Kasumi-1 (cell line): ENCODE data around the gene NCOR2.

Source experiments
- DNase-seq, 2 experiments: peaks; one replicate each; lab custom pipeline; 2025; lab: John Stamatoyannopoulos, UW

The NCOR2 gene

GRCh38 chr12:124566997-124567672, at the start of gene NCOR2:
NCOR2 (minus strand) TSS chr12:124567612; CDS start chr12:124495251, 72,361 bp downstream.
- peak; percentile 10 to 31 for DNase-seq

DNA sequence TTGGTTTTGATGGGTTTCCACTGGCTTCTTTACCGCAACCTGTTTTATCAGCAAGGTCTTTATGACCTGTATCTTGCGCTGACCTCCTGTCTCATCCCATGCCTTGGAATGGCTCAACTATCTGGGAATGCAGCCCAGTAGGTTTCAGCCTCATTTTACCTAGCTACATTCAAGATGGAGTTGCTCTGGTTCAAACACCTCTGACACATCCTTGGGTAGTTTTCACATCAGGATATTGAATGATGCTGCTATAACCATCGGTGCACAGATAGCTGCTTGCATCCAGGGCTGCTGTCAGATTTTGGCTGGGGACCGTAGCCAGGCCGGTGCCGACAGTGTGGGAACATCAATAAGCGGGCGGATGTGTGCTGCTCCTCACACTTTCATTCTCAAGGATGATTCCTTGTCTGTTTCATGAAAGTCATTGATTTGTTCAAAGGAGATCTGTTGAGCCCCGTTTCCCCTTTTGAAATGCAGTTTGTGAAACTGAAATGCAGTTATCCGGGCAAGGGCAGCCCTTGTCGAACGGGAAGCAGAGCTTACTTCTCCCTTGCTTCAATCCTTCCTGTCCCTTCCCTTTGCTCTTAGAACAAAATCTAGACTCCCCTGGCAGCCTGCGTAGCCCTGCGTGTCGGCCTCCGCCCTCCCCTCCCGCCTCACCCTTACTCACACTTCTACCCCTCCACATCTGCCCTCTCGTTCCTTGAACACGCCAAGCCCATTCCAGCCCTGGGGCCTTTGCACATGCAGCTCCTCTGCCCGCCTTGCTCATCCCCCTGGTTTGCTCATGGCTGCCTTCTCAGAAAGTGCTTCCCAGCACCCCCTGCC, 49.2 kb upstream of the NCOR2 start:
- DNase-seq, result peak; percentile 46 to 57

DNA sequence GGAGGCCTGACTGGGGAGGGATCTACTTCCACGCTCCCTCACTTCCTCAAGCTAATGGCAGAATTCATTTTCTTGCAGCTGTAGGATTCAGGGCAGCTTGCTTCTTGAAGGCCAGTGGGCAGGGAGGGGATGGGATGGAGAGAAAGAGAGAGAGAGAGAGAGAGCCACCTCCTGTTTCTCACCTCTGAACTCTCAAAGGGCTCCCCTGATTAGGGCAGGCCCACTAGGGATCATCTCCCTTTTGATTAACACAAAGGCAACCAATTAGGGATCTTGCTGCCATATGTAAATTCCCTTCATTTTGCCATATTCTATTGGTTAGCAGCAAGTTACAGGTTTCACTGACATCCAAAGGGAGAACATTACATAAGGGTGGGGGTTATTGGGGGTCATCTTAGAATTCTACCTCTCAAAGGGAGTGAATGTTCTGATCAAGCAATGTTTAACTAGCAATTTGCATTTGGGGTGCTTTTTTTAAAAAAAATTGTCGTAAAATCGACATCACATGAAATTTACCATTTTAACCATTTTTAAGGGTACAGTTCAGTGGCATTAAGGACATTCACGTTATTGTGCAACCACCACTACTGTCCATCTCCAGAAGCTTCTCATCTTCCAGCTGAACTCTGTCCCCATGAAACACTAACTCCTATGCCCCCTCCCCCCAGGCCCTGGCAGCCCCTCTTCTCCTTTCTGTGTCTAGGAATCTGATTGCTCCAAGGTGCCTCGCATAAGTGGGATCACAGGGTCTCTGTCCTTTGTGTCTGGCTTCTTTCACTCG, 47.3 kb upstream of the NCOR2 start:
- DNase-seq, result no peak

DNA sequence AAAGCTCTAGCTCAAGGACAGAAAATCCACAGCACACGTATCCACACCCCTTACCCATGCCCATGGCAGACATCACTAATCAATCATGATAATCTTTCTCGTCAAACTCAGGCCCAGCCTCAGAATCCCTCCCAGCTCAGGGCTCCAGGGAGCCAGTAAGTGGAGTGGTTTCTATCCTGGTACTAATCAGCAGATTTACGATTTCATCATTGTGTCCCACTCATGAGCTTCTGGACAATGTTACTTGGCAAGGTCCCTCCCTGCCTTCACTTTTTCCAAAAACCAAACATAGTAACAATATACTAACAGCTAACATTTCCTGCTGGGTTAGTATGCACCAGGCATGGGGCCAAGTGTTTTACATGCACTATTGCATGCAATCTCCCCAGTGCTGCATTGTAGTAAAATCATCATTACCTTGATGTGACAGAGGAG, 45.8 kb upstream of the NCOR2 start:
- DNase-seq, result no peak

DNA sequence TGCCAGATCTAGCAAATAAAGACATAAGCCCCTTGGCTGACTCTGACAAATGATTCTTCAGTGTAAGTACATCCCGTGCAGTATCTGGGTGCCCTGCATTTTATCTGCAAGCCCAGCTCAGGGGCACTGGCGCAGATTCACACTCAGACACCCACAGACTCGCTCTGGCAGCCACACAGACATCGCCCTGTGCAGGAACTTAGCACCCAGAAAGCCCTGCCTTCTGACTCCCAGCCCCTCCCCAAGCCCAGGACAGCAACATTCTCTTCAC, 44.9 kb upstream of the NCOR2 start:
- no peak for DNase-seq

DNA sequence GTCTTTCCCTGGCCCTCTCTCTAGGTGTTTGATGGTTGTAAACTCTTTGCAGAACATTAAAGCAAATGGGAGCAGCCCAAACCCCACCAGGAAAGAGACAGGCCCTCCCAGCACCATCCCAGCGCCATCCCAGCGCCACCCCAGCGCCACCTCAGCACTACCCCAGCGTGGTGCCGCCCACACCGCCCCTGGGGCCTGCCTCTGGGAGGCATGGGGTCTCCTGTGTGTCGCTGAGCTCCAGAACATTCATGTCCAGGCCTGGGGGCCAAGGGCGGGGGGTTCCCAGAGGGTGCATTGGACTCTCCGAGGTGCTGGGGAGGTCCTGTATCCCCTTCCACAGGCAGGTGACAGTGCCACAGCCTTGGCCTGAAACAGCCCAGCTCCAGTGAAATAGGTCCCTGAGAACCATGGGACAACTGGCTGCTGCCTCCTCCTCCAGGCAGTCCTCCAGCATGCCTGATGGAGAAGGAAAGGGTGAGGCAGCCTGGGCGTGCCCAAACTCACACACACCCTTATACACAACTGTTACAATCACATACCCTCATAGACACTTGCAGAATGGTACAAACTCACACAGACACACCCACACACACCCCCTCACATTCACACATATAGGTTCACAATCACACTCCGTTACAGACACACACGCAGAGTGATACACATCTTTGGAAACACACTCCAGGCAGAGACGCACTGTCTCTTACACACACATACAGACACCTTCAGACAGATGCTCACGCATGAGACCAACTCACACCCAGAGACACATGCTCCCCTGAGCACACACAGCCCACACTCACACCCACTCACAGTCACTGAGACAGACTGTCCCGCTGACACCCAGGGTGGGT, 44.4 kb upstream of the NCOR2 start:
- DNase-seq, result no peak

DNA sequence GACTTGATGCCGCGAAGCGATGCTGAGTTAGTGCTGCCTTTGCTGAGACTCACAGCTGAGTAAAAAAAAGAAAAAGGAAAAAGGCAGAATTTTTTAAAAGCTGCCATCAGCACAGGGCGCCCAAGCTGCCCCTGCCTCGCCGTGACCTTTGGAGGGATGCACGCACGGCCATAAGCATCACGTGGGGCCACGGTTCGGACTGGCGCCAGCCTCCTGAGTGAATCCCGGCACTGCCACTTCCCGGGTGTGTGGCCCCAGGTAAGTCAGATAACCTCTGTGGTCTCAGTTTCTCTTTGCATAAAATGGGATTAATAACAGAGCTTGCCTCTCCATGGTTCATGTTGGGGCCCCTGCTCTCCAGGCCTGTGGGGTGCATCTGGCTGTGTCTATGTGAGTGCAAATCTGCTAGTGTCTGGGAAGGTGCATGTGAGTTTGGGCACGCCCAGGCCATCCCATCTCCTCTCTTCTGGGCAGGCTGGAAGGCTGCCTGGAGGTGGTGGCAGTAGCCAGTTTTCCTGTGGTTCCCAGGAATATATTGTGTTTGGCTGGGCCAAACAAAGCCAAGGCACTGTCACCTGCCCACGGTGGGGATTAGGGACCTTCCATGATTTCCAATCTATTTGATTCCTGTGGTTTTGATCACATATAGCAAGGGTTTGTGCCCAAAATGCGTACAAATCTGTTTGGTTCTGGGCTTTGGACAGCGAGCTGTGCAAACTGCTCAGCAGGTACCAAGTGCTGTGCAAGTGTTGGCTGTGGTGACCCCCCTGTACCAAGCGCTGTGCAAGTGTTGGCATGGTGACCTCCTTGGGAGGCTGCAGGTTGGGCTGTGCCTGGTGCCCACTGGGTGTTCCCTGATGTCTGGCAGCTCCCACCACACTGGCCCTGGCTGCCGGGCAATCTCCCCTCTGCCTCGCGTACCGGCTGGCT, 43.5 kb upstream of the NCOR2 start:
- DNase-seq, result no peak

- DNase-seq, result no peak
These were observed 42.7 kb upstream of the NCOR2 start for GRCh38 chr12:124610021-124610612.

GRCh38 chr12:124609041-124609989, 41.9 kb upstream of the NCOR2 start:
- peak; percentile 66 to 67 for DNase-seq

GRCh38 chr12:124608450-124608870, 41.0 kb upstream of the NCOR2 start:
- DNase-seq, result no peak

DNA sequence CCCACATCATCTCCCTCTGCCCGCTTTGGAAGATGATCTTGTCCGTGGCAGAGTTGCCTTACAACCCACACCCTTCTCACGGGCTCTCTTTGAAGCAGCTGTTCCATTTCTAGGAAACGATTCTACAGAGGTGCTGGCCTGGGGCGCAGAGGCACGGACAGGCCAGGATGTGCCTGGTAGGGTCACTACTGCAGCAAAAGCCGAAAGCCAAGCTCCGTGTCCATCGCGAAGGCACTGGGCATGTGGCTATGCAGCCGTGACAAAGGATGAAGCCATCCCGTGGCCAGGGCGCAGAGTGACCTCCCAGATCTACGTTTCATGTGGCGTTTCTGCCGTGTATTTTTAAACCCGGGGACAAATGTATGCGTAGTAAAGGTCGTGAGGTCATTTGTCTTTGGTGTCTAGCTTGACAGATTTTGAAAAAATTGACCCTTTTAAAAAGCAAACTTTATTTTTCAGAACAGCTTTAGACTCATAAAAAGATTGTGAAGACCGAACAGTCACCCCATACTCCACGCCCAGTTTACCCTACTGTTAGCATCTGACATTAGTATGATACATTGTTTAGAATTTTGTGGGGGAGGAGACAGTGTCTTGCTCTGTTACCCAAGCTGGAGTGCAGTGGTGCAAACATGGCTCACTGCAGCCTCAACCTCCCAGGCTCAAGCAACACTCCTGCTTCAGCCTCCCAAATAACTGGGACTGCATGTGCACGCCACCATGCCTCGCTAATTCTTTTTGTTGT, 40.4 kb upstream of the NCOR2 start:
- DNase-seq, result no peak

GRCh38 chr12:124605883-124606774, 38.7 kb upstream of the NCOR2 start:
- no peak for DNase-seq

- DNase-seq, result no peak
These were observed 37.9 kb upstream of the NCOR2 start for GRCh38 chr12:124605150-124605882.

DNA sequence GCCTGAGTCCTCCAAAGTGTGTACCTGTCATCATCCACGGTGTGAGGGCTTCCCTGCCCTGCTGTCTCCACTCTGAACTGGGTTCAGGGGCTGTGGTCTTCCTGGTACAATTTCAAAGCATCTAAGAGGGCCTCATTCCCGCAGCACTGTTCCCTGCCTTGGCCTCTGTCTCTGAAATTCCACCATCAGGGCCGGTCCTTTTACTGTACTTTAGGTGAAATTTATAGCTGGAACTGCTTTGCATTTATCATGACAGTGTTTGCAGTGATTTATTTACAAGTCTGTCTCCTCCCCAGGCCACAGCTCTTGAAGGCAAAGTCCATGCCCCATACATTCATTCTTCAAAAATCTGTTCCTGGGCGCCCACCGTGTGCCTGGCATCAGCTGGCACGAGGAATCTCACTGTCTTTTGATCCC, 36.9 kb upstream of the NCOR2 start:
- DNase-seq, result no peak

DNA sequence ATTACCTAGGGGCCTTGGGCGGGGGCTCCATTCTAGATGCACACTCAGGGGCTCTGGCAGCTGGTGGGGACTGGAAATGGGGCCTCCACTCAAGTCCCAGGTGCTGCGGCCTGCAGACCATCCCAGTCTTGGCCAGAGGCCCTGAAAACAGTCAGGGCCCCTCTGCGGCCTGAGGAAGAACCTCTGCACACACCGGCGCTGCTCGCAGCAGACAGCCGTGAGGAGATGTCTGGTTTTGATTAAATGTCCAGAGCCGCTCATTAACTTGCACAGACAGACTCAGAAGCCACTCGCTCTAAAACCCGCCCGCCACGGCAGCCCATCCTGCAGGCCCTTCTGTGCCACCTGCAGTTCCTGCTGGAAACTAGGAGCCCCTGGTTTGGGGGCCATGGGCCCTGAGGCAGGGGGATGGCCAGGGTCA, 36.4 kb upstream of the NCOR2 start:
- DNase-seq, result no peak

DNA sequence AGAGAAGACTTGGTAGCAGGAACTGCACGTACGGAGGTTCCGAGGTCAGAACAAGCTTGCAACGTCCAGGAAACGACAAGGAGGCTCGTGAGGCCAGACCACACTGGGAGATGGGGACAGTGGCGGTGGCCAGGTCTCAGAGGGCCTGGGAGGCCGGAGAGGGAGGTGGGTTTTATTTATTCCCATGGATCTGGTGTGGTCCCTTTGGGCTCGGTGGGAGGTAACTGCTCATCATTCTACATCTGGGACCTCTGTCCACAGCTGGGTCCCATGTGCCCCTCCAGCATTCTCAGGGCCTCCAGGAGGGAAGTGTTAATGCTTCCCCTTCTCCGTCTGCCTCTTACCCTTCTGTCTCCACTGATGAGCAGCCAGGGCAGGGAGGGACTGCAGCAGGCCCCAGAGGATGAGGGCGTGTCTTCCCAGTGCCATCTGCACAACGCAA, 35.7 kb upstream of the NCOR2 start:
- peak; percentile 29 to 40 for DNase-seq

- DNase-seq, result no peak
These were observed 34.3 kb upstream of the NCOR2 start for GRCh38 chr12:124601706-124602105.
